Urinary bladder (tissue), 4 donors: ENCODE results near the gene RAB4B. TPM values are rescaled to one million over a fixed set of nuclear protein-coding genes. Genes with fewer than 3 reads are reported as not detected.
"Not testable (repeated sequence)": the region's sequence is repeated elsewhere in the genome, so short reads cannot be mapped to it uniquely, and the experiment has no call there.

ENCODE experiments used
- DNase-seq: peaks from one replicate; pipeline ENCODE4 v3.0.0-alpha.2; 2015; ENCODE audit errors: extremely low spot score
- H3K27ac ChIP-seq: one replicate; pipeline ENCODE4 v1.5.1; 2013; ENCODE audit warnings: low read depth, mild to moderate bottlenecking, moderate library complexity
- H3K36me3 ChIP-seq: one replicate; pipeline ENCODE4 v1.6.1; 2013; ENCODE audit warnings: mild to moderate bottlenecking, moderate library complexity; ENCODE audit not compliant: insufficient read depth
- H3K4me1 ChIP-seq: one replicate; pipeline ENCODE4 v1.6.1; 2013; ENCODE audit warnings: mild to moderate bottlenecking, moderate library complexity; ENCODE audit not compliant: insufficient read depth
- H3K4me3 ChIP-seq: one replicate; pipeline ENCODE4 v1.5.1; 2013; ENCODE audit warnings: low read depth, low read length
- WGBS: extraction: QIAGEN DNeasy Blood & Tissue Kit; methylation state at CpG from one replicate; pipeline ENCODE4 v1.1.7; 2013; 5-methylcytosine and 5-hydroxymethylcytosine counted together
- polyA plus RNA-seq: library from polyadenylated mRNA; stranded (reverse); fragments of 200-250 nt; gene quantifications from one replicate; pipeline ENCODE4 v1.2.3, GENCODE V29; 2013
- total RNA-seq: library from RNA; depleted of rRNA; stranded (reverse); fragments of >200 nt; gene quantifications from one replicate; pipeline ENCODE4 v1.2.3, GENCODE V29; 2014
- donor health status: healthy with polysubstance abuse.
- donor health status: healthy.

The RAB4B gene
- total and polyA plus RNA-seq, 2 donors: 2.7 to 46.2 TPM

GRCh38 chr19:40778706-40779284 lies 748 bp downstream of the RAB4B start:
- no peak for DNase-seq
- Histone ChIP-seq H3K4me1 (no peaks in the 10 kb centered on the region), H3K4me3 (peak overlapping the region; percentile 49), H3K36me3 (no peaks in the 10 kb centered on the region), H3K27ac (no peak overlapping the region)
- 7% methylated on average over 7 of the region's 7 CpGs for WGBS

- DNase-seq: no peak
- H3K27ac ChIP-seq: no peak overlapping the region
- H3K36me3 ChIP-seq: no peaks in the 10 kb centered on the region
- H3K4me3 ChIP-seq: no peak overlapping the region
- 94% methylated on average over 5 of the region's 5 CpGs for WGBS
- H3K4me1 ChIP-seq: no peaks in the 10 kb centered on the region
Measured at GRCh38 chr19:40780582-40780981, 2.5 kb downstream of the RAB4B start.

GRCh38 chr19:40781140-40781539 lies 3.1 kb downstream of the RAB4B start:
- WGBS: 96% methylated on average over 7 of the region's 7 CpGs
- no peak for DNase-seq
- H3K36me3 ChIP-seq: no peaks in the 10 kb centered on the region
- H3K4me3 ChIP-seq: no peak overlapping the region
- no peak overlapping the region for H3K27ac ChIP-seq
- H3K4me1 ChIP-seq: no peaks in the 10 kb centered on the region

GRCh38 chr19:40783711-40784110 lies 5.7 kb downstream of the RAB4B start:
- no peak for DNase-seq
- Histone ChIP-seq H3K4me1 (no peaks in the 10 kb centered on the region), H3K4me3 (no peak overlapping the region), H3K36me3 (no peaks in the 10 kb centered on the region), H3K27ac (no peak overlapping the region)
- 94% methylated on average over 14 of the region's 14 CpGs for WGBS

GRCh38 chr19:40784146-40784545 lies 6.1 kb downstream of the RAB4B start:
- H3K4me1 ChIP-seq, H3K36me3 ChIP-seq, DNase-seq, H3K4me3 ChIP-seq, H3K27ac ChIP-seq: not testable (repeated sequence)
- WGBS: 96% methylated on average over 2 of the region's 2 CpGs

GRCh38 chr19:40785526-40785925 lies 7.5 kb downstream of the RAB4B start:
- Histone ChIP-seq H3K4me1 (no peaks in the 10 kb centered on the region), H3K4me3 (no peak overlapping the region), H3K36me3 (no peaks in the 10 kb centered on the region), H3K27ac (no peak overlapping the region)
- 72% methylated on average over 1 of the region's 1 CpG for WGBS
- no peak for DNase-seq

- 90% methylated on average over 25 of the region's 25 CpGs for WGBS
- Histone ChIP-seq H3K4me1 (no peaks in the 10 kb centered on the region), H3K4me3 (no peak overlapping the region), H3K36me3 (no peaks in the 10 kb centered on the region), H3K27ac (no peak overlapping the region)
- no peak for DNase-seq
Measured at GRCh38 chr19:40786060-40787037, 8.3 kb downstream of the RAB4B start.

GRCh38 chr19:40791349-40791748 lies 13.3 kb downstream of the RAB4B start:
- no peaks in the 10 kb centered on the region for H3K4me1 ChIP-seq
- no peak overlapping the region for H3K27ac ChIP-seq
- peaks cover 1% of the 10 kb centered on the region for H3K36me3 ChIP-seq
- DNase-seq: no peak
- H3K4me3 ChIP-seq: no peak overlapping the region
- 92% methylated on average over 7 of the region's 7 CpGs for WGBS

- Histone ChIP-seq H3K4me3 (no peak overlapping the region), H3K36me3 (peaks cover 1% of the 10 kb centered on the region), H3K27ac (no peak overlapping the region), H3K4me1 (no peaks in the 10 kb centered on the region)
- 81% methylated on average over 3 of the region's 3 CpGs for WGBS
- no peak for DNase-seq
Measured at GRCh38 chr19:40791996-40792395, 13.9 kb downstream of the RAB4B start.

GRCh38 chr19:40797166-40797962 lies 19.3 kb downstream of the RAB4B start:
- no peak for DNase-seq
- 93% methylated on average over 14 of the region's 14 CpGs for WGBS
- Histone ChIP-seq H3K4me3 (no peak overlapping the region), H3K36me3 (peaks cover 6% of the 10 kb centered on the region), H3K27ac (no peak overlapping the region), H3K4me1 (no peaks in the 10 kb centered on the region)

GRCh38 chr19:40797963-40798682 lies 20.1 kb downstream of the RAB4B start:
- DNase-seq: no peak
- H3K4me1 ChIP-seq: no peaks in the 10 kb centered on the region
- H3K27ac ChIP-seq: peak overlapping the region; percentile 75
- WGBS: 11% methylated on average over 28 of the region's 28 CpGs
- peaks cover 5% of the 10 kb centered on the region for H3K36me3 ChIP-seq
- peak overlapping the region; percentile 14 for H3K4me3 ChIP-seq

GRCh38 chr19:40798683-40799557 lies 20.9 kb downstream of the RAB4B start, which contains the start of gene EGLN2:
Gene EGLN2, plus strand, starts transcription at chr19:40799191. Its CDS starts 1,382 bp downstream, at chr19:40800573.
- no peaks in the 10 kb centered on the region for H3K4me1 ChIP-seq
- H3K27ac ChIP-seq: peak within 1 kb of the TSS; percentile 94
- DNase-seq: peak; percentile 99
- H3K36me3 ChIP-seq: peaks cover 5% of the 10 kb centered on the region
- under 1% methylated on average over 99 of the region's 110 CpGs for WGBS
- peak within 1 kb of the TSS; percentile 90 for H3K4me3 ChIP-seq
